CD4-positive, alpha-beta T cell treated with Interleukin-15 for 4 hours (primary cell): ENCODE results near the gene WWOX.

Experiments
- DNase-seq: peaks from one replicate; pipeline ENCODE4 v3.0.0-alpha.2; 2020; ENCODE audit warnings: low spot score

The WWOX gene

GRCh38 chr16:78609402-78610274 is 510.2 kb downstream of the WWOX start:
- no peak for DNase-seq

GRCh38 chr16:78611318-78611717 is 511.9 kb downstream of the WWOX start:
- no peak for DNase-seq

GRCh38 chr16:78619811-78620210 is 520.4 kb downstream of the WWOX start:
- no peak for DNase-seq

- no peak for DNase-seq
Measured at GRCh38 chr16:78620291-78620690, 520.8 kb downstream of the WWOX start.

GRCh38 chr16:78623796-78624195 is 524.3 kb downstream of the WWOX start:
- DNase-seq: no peak

GRCh38 chr16:78624366-78624765 is 524.9 kb downstream of the WWOX start:
- DNase-seq: no peak

- DNase-seq: no peak
Measured at GRCh38 chr16:78628461-78629045, 529.1 kb downstream of the WWOX start.

- no peak for DNase-seq
Measured at GRCh38 chr16:78629173-78629572, 529.7 kb downstream of the WWOX start.

- DNase-seq: no peak
Measured at GRCh38 chr16:78630102-78630501, 530.6 kb downstream of the WWOX start.

GRCh38 chr16:78633551-78633950 is 534.1 kb downstream of the WWOX start:
- DNase-seq: no peak

- no peak for DNase-seq
Measured at GRCh38 chr16:78635807-78636206, 536.4 kb downstream of the WWOX start.

- DNase-seq: no peak
Measured at GRCh38 chr16:78638371-78638770, 538.9 kb downstream of the WWOX start.

GRCh38 chr16:78639775-78640174 is 540.3 kb downstream of the WWOX start:
- DNase-seq: no peak

GRCh38 chr16:78640886-78641285 is 541.4 kb downstream of the WWOX start:
- DNase-seq: no peak

GRCh38 chr16:78641433-78641832 is 542.0 kb downstream of the WWOX start:
- no peak for DNase-seq

- DNase-seq: no peak
Measured at GRCh38 chr16:78642621-78643285, 543.3 kb downstream of the WWOX start.

GRCh38 chr16:78645657-78646056 is 546.2 kb downstream of the WWOX start:
- no peak for DNase-seq

- no peak for DNase-seq
Measured at GRCh38 chr16:78647019-78647418, 547.6 kb downstream of the WWOX start.

- DNase-seq: no peak
Measured at GRCh38 chr16:78647491-78647890, 548.0 kb downstream of the WWOX start.

- no peak for DNase-seq
Measured at GRCh38 chr16:78648517-78648916, 549.1 kb downstream of the WWOX start.

GRCh38 chr16:78650339-78651074 is 551.1 kb downstream of the WWOX start:
- DNase-seq: no peak

- DNase-seq: no peak
Measured at GRCh38 chr16:78654929-78655328, 555.5 kb downstream of the WWOX start.
